ENCODE data around the gene SLC25A47. TPM values are rescaled to one million over a fixed set of nuclear protein-coding genes. Genes with fewer than 3 reads are reported as not detected.

The SLC25A47 gene
- total RNA-seq, 2 donors from 2014 or later, result not detected

- peaks cover 0 to 39% of the 10 kb centered on the region in 2 donors for H3K4me1 ChIP-seq
- no peak overlapping the region for H3K27ac ChIP-seq
- peaks cover 11% of the 10 kb centered on the region for H3K36me3 ChIP-seq
- H3K9me3 ChIP-seq, result no peaks in the 10 kb centered on the region
- no peaks in the 10 kb centered on the region for H3K27me3 ChIP-seq
- TF ChIP-seq CTCF (IDR thresholded peaks at IDR 0.05), result no peak
- no peak overlapping the region for H3K4me3 ChIP-seq
- no peak for DNase-seq (ENCODE audit: low spot score)
Observed at GRCh38 chr14:100288382-100289185, 34.6 kb upstream of the SLC25A47 start.

- no peak overlapping the region for H3K4me3 ChIP-seq
- DNase-seq (ENCODE audit: low spot score), result no peak
- peaks cover 11% of the 10 kb centered on the region for H3K36me3 ChIP-seq
- H3K4me1 ChIP-seq, result peaks cover 0 to 42% of the 10 kb centered on the region in 2 donors
- no peaks in the 10 kb centered on the region for H3K9me3 ChIP-seq
- no peaks in the 10 kb centered on the region for H3K27me3 ChIP-seq
- no peak for TF ChIP-seq CTCF (IDR thresholded peaks at IDR 0.05)
- no peak overlapping the region for H3K27ac ChIP-seq
Observed at GRCh38 chr14:100289916-100290606, 33.1 kb upstream of the SLC25A47 start.

- no peaks in the 10 kb centered on the region for H3K9me3 ChIP-seq
- H3K27me3 ChIP-seq, result no peaks in the 10 kb centered on the region
- no peak overlapping the region for H3K4me3 ChIP-seq
- H3K36me3 ChIP-seq, result peaks cover 11% of the 10 kb centered on the region
- H3K27ac ChIP-seq, result no peak overlapping the region
- H3K4me1 ChIP-seq, result peaks cover 0 to 42% of the 10 kb centered on the region in 2 donors
- no peak for TF ChIP-seq CTCF (IDR thresholded peaks at IDR 0.05)
- DNase-seq (ENCODE audit: low spot score), result no peak
Observed at GRCh38 chr14:100290607-100291304, 32.4 kb upstream of the SLC25A47 start.

- DNase-seq (ENCODE audit: low spot score), result no peak
- peaks cover 11% of the 10 kb centered on the region for H3K36me3 ChIP-seq
- TF ChIP-seq CTCF (IDR thresholded peaks at IDR 0.05), result no peak
- no peak overlapping the region for H3K4me3 ChIP-seq
- no peak overlapping the region for H3K27ac ChIP-seq
- H3K9me3 ChIP-seq, result no peaks in the 10 kb centered on the region
- H3K4me1 ChIP-seq, result peaks cover 0 to 40% of the 10 kb centered on the region in 2 donors
- H3K27me3 ChIP-seq, result no peaks in the 10 kb centered on the region
Observed at GRCh38 chr14:100291305-100292075, 31.6 kb upstream of the SLC25A47 start.

GRCh38 chr14:100292301-100292775 is 30.8 kb upstream of the SLC25A47 start:
- H3K36me3 ChIP-seq, result peaks cover 11% of the 10 kb centered on the region
- no peaks in the 10 kb centered on the region for H3K27me3 ChIP-seq
- H3K4me1 ChIP-seq, result peaks cover 0 to 44% of the 10 kb centered on the region in 2 donors
- no peaks in the 10 kb centered on the region for H3K9me3 ChIP-seq
- no peak overlapping the region for H3K4me3 ChIP-seq
- DNase-seq (ENCODE audit: low spot score), result no peak
- H3K27ac ChIP-seq, result no peak overlapping the region
- no peak for TF ChIP-seq CTCF (IDR thresholded peaks at IDR 0.05)

All from right atrium auricular region (tissue), 2 donors.